HEK293 (cell line): Measurements from ENCODE around the gene PRRT1B.

Source experiments
- CTCF ChIA-PET: fragments of 350-600 bp; formaldehyde crosslinking; extraction: SDS; loops from one replicate; lab custom pipeline; 2021; ENCODE audit warnings: antibody characterized with exemption; lab: Yijun Ruan, JAX
- POLR2A ChIA-PET: fragments of 300-600 bp; formaldehyde crosslinking; extraction: SDS; loops from one replicate; lab custom pipeline; 2020; ENCODE audit warnings: antibody characterized with exemption, inconsistent platforms; lab: Yijun Ruan, JAX
- H3K27ac ChIP-seq: fragments of 200-500 bp; sonication (Bioruptor generic); 2 replicates; pipeline ENCODE4 v1.5.1; 2014; ENCODE audit warnings: low read depth, low read length, control low read depth, inconsistent platforms; ENCODE audit errors: extremely low read depth
- H3K36me3 ChIP-seq, 2 experiments: fragments of 200-500 bp in 1 of 2; sonication (Bioruptor generic) in 1 of 2; 1 replicate in 1 of 2; 2 replicates in 1 of 2; pipeline ENCODE4 v1.5.1; 2014 to 2017; ENCODE audit warnings: inconsistent platforms in 2 of 2, low read length in 2 of 2; ENCODE audit not compliant: control insufficient read depth in 2 of 2, insufficient read depth in 1 of 2
- H3K4me1 ChIP-seq: fragments of 200-500 bp; sonication (Bioruptor generic); 2 replicates; pipeline ENCODE4 v1.5.1; 2014; ENCODE audit warnings: mild to moderate bottlenecking, low read length, inconsistent platforms; ENCODE audit not compliant: control insufficient read depth, insufficient read depth
- H3K4me3 ChIP-seq: 2 replicates; pipeline ENCODE4 v1.5.1; 2011; ENCODE audit warnings: low read depth, mild to moderate bottlenecking, control low read depth, low read length, moderate library complexity
- H3K9me3 ChIP-seq: fragments of 200-500 bp; sonication (Bioruptor generic); 2 replicates; pipeline ENCODE4 v1.5.1; 2014; ENCODE audit warnings: low read depth, low read length, inconsistent platforms; ENCODE audit not compliant: control insufficient read depth, insufficient read depth
- FEZF1 ChIP-seq: fragments of 450-650 bp; formaldehyde crosslinking; IDR thresholded peaks from 2 replicates; pipeline ENCODE4 v1.5.1; 2016; ENCODE audit warnings: missing biosample characterization, missing genetic modification characterization
- GLI2 ChIP-seq: fragments of 450-650 bp; formaldehyde crosslinking; IDR thresholded peaks from 2 replicates; pipeline ENCODE4; 2017; ENCODE audit warnings: missing biosample characterization, missing genetic modification characterization, low read depth, borderline replicate concordance
- GLIS1 ChIP-seq: fragments of 450-650 bp; formaldehyde crosslinking; IDR thresholded peaks from 2 replicates; pipeline ENCODE4 v1.5.1; 2016; ENCODE audit warnings: missing biosample characterization, missing genetic modification characterization
- KLF7 ChIP-seq: fragments of 450-650 bp; formaldehyde crosslinking; IDR thresholded peaks from 2 replicates; pipeline ENCODE4 v1.5.1; 2016; ENCODE audit warnings: missing biosample characterization, missing genetic modification characterization, borderline replicate concordance
- KLF9 ChIP-seq: fragments of 450-650 bp; formaldehyde crosslinking; IDR thresholded peaks from 2 replicates; pipeline ENCODE4 v1.5.1; 2016; ENCODE audit warnings: missing biosample characterization, missing genetic modification characterization, low read depth
- MYNN ChIP-seq: fragments of 450-650 bp; formaldehyde crosslinking; IDR thresholded peaks from 2 replicates; pipeline ENCODE4 v1.5.1; 2016; ENCODE audit warnings: missing biosample characterization, missing genetic modification characterization, borderline replicate concordance
- OVOL3 ChIP-seq: fragments of 450-650 bp; formaldehyde crosslinking; IDR thresholded peaks from 2 replicates; pipeline ENCODE4 v1.5.1; 2016; ENCODE audit warnings: missing biosample characterization, missing genetic modification characterization
- REPIN1 ChIP-seq: fragments of 450-650 bp; formaldehyde crosslinking; IDR thresholded peaks from 2 replicates; pipeline ENCODE4 v1.5.1; 2017; ENCODE audit warnings: missing biosample characterization, missing genetic modification characterization, low read depth
- SCRT2 ChIP-seq: fragments of 450-650 bp; formaldehyde crosslinking; IDR thresholded peaks from 2 replicates; pipeline ENCODE4 v1.5.1; 2016; ENCODE audit warnings: missing biosample characterization, missing genetic modification characterization
- SP2 ChIP-seq: fragments of 450-650 bp; formaldehyde crosslinking; IDR thresholded peaks from 2 replicates; pipeline ENCODE4 v1.5.1; 2016; ENCODE audit warnings: missing biosample characterization, missing genetic modification characterization
- YY1 ChIP-seq: fragments of 450-650 bp; formaldehyde crosslinking; IDR thresholded peaks from 2 replicates; pipeline ENCODE4 v1.5.1; 2018; ENCODE audit warnings: missing biosample characterization, missing genetic modification characterization
- ZBTB20 ChIP-seq: fragments of 450-650 bp; formaldehyde crosslinking; IDR thresholded peaks from 2 replicates; pipeline ENCODE4 v1.5.1; 2016; ENCODE audit warnings: missing biosample characterization, missing genetic modification characterization
- ZFP69B ChIP-seq: fragments of 450-650 bp; formaldehyde crosslinking; IDR thresholded peaks from 2 replicates; pipeline ENCODE4 v1.5.1; 2016; ENCODE audit warnings: missing biosample characterization, missing genetic modification characterization
- ZIC2 ChIP-seq: fragments of 450-650 bp; formaldehyde crosslinking; IDR thresholded peaks from 2 replicates; pipeline ENCODE4 v1.5.1; 2016; ENCODE audit warnings: missing biosample characterization, missing genetic modification characterization
- ZNF10 ChIP-seq: fragments of 450-650 bp; formaldehyde crosslinking; IDR thresholded peaks from 2 replicates; pipeline ENCODE4 v1.5.1; 2017; ENCODE audit warnings: missing biosample characterization, missing genetic modification characterization
- ZNF2 ChIP-seq: fragments of 450-650 bp; formaldehyde crosslinking; IDR thresholded peaks from 2 replicates; pipeline ENCODE4 v1.5.1; 2016; ENCODE audit warnings: missing biosample characterization, missing genetic modification characterization
- ZNF211 ChIP-seq: fragments of 450-650 bp; formaldehyde crosslinking; IDR thresholded peaks from 2 replicates; pipeline ENCODE4 v1.5.1; 2016; ENCODE audit warnings: low read depth, missing biosample characterization, missing genetic modification characterization
- ZNF311 ChIP-seq: fragments of 450-650 bp; formaldehyde crosslinking; IDR thresholded peaks from 2 replicates; pipeline ENCODE4 v1.5.1; 2017; ENCODE audit warnings: missing biosample characterization, missing genetic modification characterization, borderline replicate concordance
- ZNF324 ChIP-seq: fragments of 450-650 bp; formaldehyde crosslinking; IDR thresholded peaks from 2 replicates; pipeline ENCODE4 v1.5.1; 2016; ENCODE audit warnings: missing biosample characterization, missing genetic modification characterization
- ZNF341 ChIP-seq: fragments of 450-650 bp; formaldehyde crosslinking; IDR thresholded peaks from 2 replicates; pipeline ENCODE4; 2016; ENCODE audit warnings: low read depth, missing biosample characterization, missing genetic modification characterization
- ZNF354C ChIP-seq: fragments of 450-650 bp; formaldehyde crosslinking; IDR thresholded peaks from 2 replicates; pipeline ENCODE4 v1.5.1; 2016; ENCODE audit warnings: missing biosample characterization, missing genetic modification characterization, low read depth, borderline replicate concordance
- ZNF510 ChIP-seq: fragments of 450-650 bp; formaldehyde crosslinking; IDR thresholded peaks from 2 replicates; pipeline ENCODE4 v1.5.1; 2018; ENCODE audit warnings: mild to moderate bottlenecking, missing genetic modification characterization, missing biosample characterization; ENCODE audit not compliant: insufficient replicate concordance
- ZNF548 ChIP-seq: fragments of 450-650 bp; formaldehyde crosslinking; IDR thresholded peaks from 2 replicates; pipeline ENCODE4 v1.5.1; 2016; ENCODE audit warnings: missing biosample characterization, missing genetic modification characterization
- ZNF549 ChIP-seq: fragments of 450-650 bp; IDR thresholded peaks from 2 replicates; pipeline ENCODE4 v1.5.1; 2018; ENCODE audit warnings: missing biosample characterization, missing genetic modification characterization, mild to moderate bottlenecking, inconsistent platforms, moderate library complexity
- ZNF561 ChIP-seq: fragments of 450-650 bp; IDR thresholded peaks from 2 replicates; pipeline ENCODE4 v1.5.1; 2018; ENCODE audit warnings: missing biosample characterization, missing genetic modification characterization, borderline replicate concordance
- ZNF596 ChIP-seq: fragments of 450-650 bp; IDR thresholded peaks from 2 replicates; pipeline ENCODE4 v1.5.0; 2018; ENCODE audit warnings: missing biosample characterization, mild to moderate bottlenecking, missing genetic modification characterization, moderate library complexity
- ZNF623 ChIP-seq: fragments of 450-650 bp; formaldehyde crosslinking; IDR thresholded peaks from 2 replicates; pipeline ENCODE4 v1.5.1; 2016; ENCODE audit warnings: missing biosample characterization, missing genetic modification characterization
- ZNF639 ChIP-seq: fragments of 450-650 bp; formaldehyde crosslinking; IDR thresholded peaks from 2 replicates; pipeline ENCODE4 v1.5.1; 2016; ENCODE audit warnings: missing biosample characterization, missing genetic modification characterization
- ZNF654 ChIP-seq: fragments of 450-650 bp; formaldehyde crosslinking; IDR thresholded peaks from 2 replicates; pipeline ENCODE4 v1.5.1; 2016; ENCODE audit warnings: low read depth, missing biosample characterization, missing genetic modification characterization
- ZNF660 ChIP-seq: fragments of 450-650 bp; IDR thresholded peaks from 2 replicates; pipeline ENCODE4 v1.5.1; 2018; ENCODE audit warnings: missing biosample characterization, mild to moderate bottlenecking, missing genetic modification characterization
- ZNF777 ChIP-seq: fragments of 450-650 bp; formaldehyde crosslinking; IDR thresholded peaks from 2 replicates; pipeline ENCODE4 v1.5.1; 2017; ENCODE audit warnings: missing biosample characterization, missing genetic modification characterization, borderline replicate concordance
- ZNF837 ChIP-seq: fragments of 450-650 bp; formaldehyde crosslinking; IDR thresholded peaks from 2 replicates; pipeline ENCODE4 v1.5.1; 2016; ENCODE audit warnings: missing biosample characterization, missing genetic modification characterization

PRRT1B gene

GRCh38 chr9:131534721-131535237 is 10.5 kb upstream of the PRRT1B start:
- H3K9me3 ChIP-seq: no peaks in the 10 kb centered on the region
- H3K36me3 ChIP-seq: peaks cover 0 to 7% of the 10 kb centered on the region in 2 experiments; a peak in 1 of 3 replicates
- TF ChIP-seq FEZF1 (peak; percentile 93), ZNF211 (tag by site-specific recombination) (no peak), ZIC2 (tag by site-specific recombination) (peak; percentile 92), ZBTB20 (tag by site-specific recombination) (0 out of 2 replicates have a peak, but pooled peaks have one; percentile 22), ZNF660 (peak; percentile 69; the same call in 1 of the 2 replicates), ZNF324 (no peak), GLIS1 (peak; percentile 19; the same call in 1 of the 2 replicates), ZNF311 (no peak), ZNF341 (peak; percentile 35), YY1 (0 out of 2 replicates have a peak, but pooled peaks have one; percentile 10), ZNF548 (tag by site-specific recombination) (no peak), ZNF549 (tag by site-specific recombination) (no peak)
- ChIA-PET POLR2A (no interaction called here), CTCF (interaction anchor here (0.6 kb wide), 1 partner anchor 486 kb away, joined by 3 read pairs; no protein-coding TSS in a partner anchor)
- no peak overlapping the region for H3K27ac ChIP-seq
- no peak overlapping the region for H3K4me3 ChIP-seq
- 0 out of 2 replicates have a peak, but pooled peaks cover 2% of the 10 kb centered on the region for H3K4me1 ChIP-seq

GRCh38 chr9:131537946-131538345 is 7.4 kb upstream of the PRRT1B start:
- POLR2A ChIA-PET: no interaction called here
- CTCF ChIA-PET: no interaction called here
- TF ChIP-seq SCRT2 (tag by site-specific recombination) (no peak), ZNF311 (no peak), ZNF10 (tag by site-specific recombination) (no peak), ZFP69B (tag by site-specific recombination) (no peak), ZNF623 (tag by site-specific recombination) (no peak), KLF9 (tag by site-specific recombination) (no peak), ZNF837 (tag by site-specific recombination) (no peak), ZNF654 (tag by site-specific recombination) (no peak), REPIN1 (tag by site-specific recombination) (no peak), KLF7 (tag by site-specific recombination) (no peak), GLI2 (tag by site-specific recombination) (no peak), ZNF510 (tag by site-specific recombination) (no peak)
- TF ChIP-seq, all 188 proteins: peak for 0
- H3K9me3 ChIP-seq: no peaks in the 10 kb centered on the region
- no peak overlapping the region for H3K27ac ChIP-seq
- no peaks in the 10 kb centered on the region for H3K36me3 ChIP-seq
- H3K4me3 ChIP-seq: no peak overlapping the region
- H3K4me1 ChIP-seq: no peaks in the 10 kb centered on the region

GRCh38 chr9:131539223-131539923 is 6.0 kb upstream of the PRRT1B start:
- H3K4me1 ChIP-seq: no peaks in the 10 kb centered on the region
- H3K36me3 ChIP-seq: no peaks in the 10 kb centered on the region
- H3K27ac ChIP-seq: no peak overlapping the region
- ChIA-PET POLR2A (interaction anchor here (0.6 kb wide), 1 partner anchor 218 kb away, joined by 3 read pairs; no protein-coding TSS in a partner anchor), CTCF (interaction anchor here (0.7 to 1.1 kb wide), 3 partner anchors 9 to 219 kb away, joined by 3 to 5 read pairs (median 3); partner anchors contain the start of gene RAPGEF1)
- H3K4me3 ChIP-seq: no peak overlapping the region
- no peaks in the 10 kb centered on the region for H3K9me3 ChIP-seq
- TF ChIP-seq ZNF561 (tag by site-specific recombination) (no peak), OVOL3 (tag by site-specific recombination) (no peak), ZNF777 (tag by site-specific recombination) (no peak), SP2 (no peak), ZNF639 (tag by site-specific recombination) (no peak), ZNF354C (tag by site-specific recombination) (no peak), MYNN (tag by site-specific recombination) (no peak), ZNF596 (no peak), ZNF2 (tag by site-specific recombination) (no peak)
